SK-N-SH (cell line): ENCODE measurements around the gene SH3PXD2A. TPM values are rescaled to one million over a fixed set of nuclear protein-coding genes. Genes with fewer than 3 reads are reported as not detected.

Experiments used
- CTCF ChIA-PET: fragments of 300-600, 350-600 bp; formaldehyde crosslinking; extraction: SDS; loops from one replicate; lab custom pipeline; 2021; lab: Yijun Ruan, JAX
- POLR2A ChIA-PET: fragments of 350-600 bp; sonication (Branson Sonifier 250); formaldehyde crosslinking; extraction: SDS; loops from one replicate; lab custom pipeline; 2020; ENCODE audit warnings: antibody characterized with exemption, inconsistent platforms; lab: Yijun Ruan, JAX
- DNase-seq: peaks from one replicate; pipeline ENCODE4 v3.0.0; 2012
- H2AFZ ChIP-seq: fragments of 200-600 bp; sonication (generic); 2 replicates; pipeline ENCODE4 v1.8.1; 2016; ENCODE audit warnings: antibody characterized with exemption, mild to moderate bottlenecking, low read depth
- H3F3A ChIP-seq: fragments of 200-600 bp; sonication (generic); replicated peaks from 2 replicates; pipeline ENCODE3; 2016; ENCODE audit warnings: antibody characterized with exemption, mild to moderate bottlenecking; ENCODE audit not compliant: insufficient read depth
- H3K27ac ChIP-seq, 2 experiments: fragments of 200-500 bp in 1 of 2; fragments of 200-600 bp in 1 of 2; sonication (Bioruptor generic) in 1 of 2; sonication (generic), shearing (Covaris generic) in 1 of 2; 2 replicates each; pipeline versions ENCODE4 v1.5.1 to v1.6.1; 2014 to 2016; ENCODE audit warnings: low read depth in 2 of 2, inconsistent platforms in 1 of 2, low read length in 1 of 2, mild to moderate bottlenecking in 1 of 2, mixed read lengths in 1 of 2
- H3K27me3 ChIP-seq: fragments of 200-600 bp; sonication (generic), shearing (Covaris generic); 2 replicates; pipeline ENCODE4 v1.6.1; 2016; ENCODE audit warnings: mixed run types; ENCODE audit not compliant: insufficient read depth
- H3K36me3 ChIP-seq, 2 experiments: fragments of 200-500 bp in 1 of 2; fragments of 200-600 bp in 1 of 2; sonication (Bioruptor generic) in 1 of 2; sonication (generic) in 1 of 2; replicated peaks in 1 of 2; 2 replicates each; pipeline versions ENCODE3 to v1.5.1; 2014 to 2016; ENCODE audit warnings: low read length in 1 of 2, mild to moderate bottlenecking in 1 of 2; ENCODE audit not compliant: insufficient read depth in 2 of 2, control insufficient read depth in 1 of 2
- H3K4me1 ChIP-seq, 2 experiments: fragments of 200-500 bp in 1 of 2; fragments of 200-600 bp in 1 of 2; sonication (Bioruptor generic) in 1 of 2; sonication (generic), shearing (Covaris generic) in 1 of 2; 2 replicates each; pipeline versions ENCODE4 v1.5.1 to v1.6.1; 2014 to 2016; ENCODE audit warnings: low read depth in 1 of 2, low read length in 1 of 2, mixed run types in 1 of 2; ENCODE audit not compliant: insufficient read depth in 2 of 2, control insufficient read depth in 1 of 2
- H3K4me2 ChIP-seq: fragments of 200-600 bp; sonication (generic), shearing (Covaris generic); 2 replicates; pipeline ENCODE4 v1.6.1; 2017; ENCODE audit warnings: mixed run types
- H3K4me3 ChIP-seq, 2 experiments: fragments of 200-500 bp in 1 of 2; fragments of 200-600 bp in 1 of 2; sonication (Bioruptor generic) in 1 of 2; sonication (generic), shearing (Covaris generic) in 1 of 2; 2 replicates each; pipeline versions ENCODE4 v1.5.1 to v1.8.1; 2014 to 2016; ENCODE audit warnings: low read depth in 2 of 2, inconsistent platforms in 1 of 2, low read length in 1 of 2, mild to moderate bottlenecking in 1 of 2, mixed read lengths in 1 of 2, moderate library complexity in 1 of 2
- H3K79me2 ChIP-seq: fragments of 200-600 bp; sonication (generic); 2 replicates; pipeline ENCODE4 v1.8.1; 2017; ENCODE audit warnings: mild to moderate bottlenecking; ENCODE audit not compliant: insufficient read depth
- H3K9ac ChIP-seq: fragments of 200-600 bp; sonication (generic); 2 replicates; pipeline ENCODE4 v1.6.1; 2017; ENCODE audit warnings: mixed run types
- H3K9me2 ChIP-seq: fragments of 200-600 bp; sonication (generic); 2 replicates; pipeline ENCODE4 v1.6.1; 2017; ENCODE audit warnings: mixed run types
- H3K9me3 ChIP-seq: fragments of 200-600 bp; sonication (generic); 2 replicates; pipeline ENCODE4 v1.6.1; 2017; ENCODE audit warnings: mixed run types, mild to moderate bottlenecking, moderate library complexity
- H4K20me1 ChIP-seq: fragments of 200-600 bp; sonication (generic); 2 replicates; pipeline ENCODE4 v1.6.1; 2017; ENCODE audit warnings: mild to moderate bottlenecking, mixed run types; ENCODE audit not compliant: insufficient read depth
- JUND ChIP-seq: IDR thresholded peaks from 2 replicates; pipeline ENCODE4 v1.4.0; 2012
- MEF2A ChIP-seq: IDR thresholded peaks from 2 replicates; pipeline ENCODE4 v1.4.0; 2012; ENCODE audit warnings: low read depth, borderline replicate concordance
- MXI1 ChIP-seq: IDR thresholded peaks from 2 replicates; pipeline ENCODE4 v1.6.1; 2012; ENCODE audit warnings: mild to moderate bottlenecking, low read depth, low read length, improper control_type of control experiment
- POLR2AphosphoS5 ChIP-seq: IDR thresholded peaks from 2 replicates; pipeline ENCODE4 v1.6.1; 2012; ENCODE audit warnings: low read depth, low read length
- RAD21 ChIP-seq: IDR thresholded peaks from 2 replicates; pipeline ENCODE4 v1.6.1; 2012; ENCODE audit warnings: mild to moderate bottlenecking, low read length
- REST ChIP-seq: IDR thresholded peaks from 2 replicates; pipeline ENCODE4 v1.6.1; 2012; ENCODE audit warnings: mild to moderate bottlenecking, low read depth, low read length, moderate library complexity
- TAF1 ChIP-seq: IDR thresholded peaks from 2 replicates; pipeline ENCODE4 v1.6.1; 2012; ENCODE audit warnings: low read depth, mild to moderate bottlenecking, low read length, moderate library complexity, borderline replicate concordance
- TCF12 ChIP-seq: IDR thresholded peaks from 2 replicates; pipeline ENCODE4 v1.4.0; 2012
- WGBS: methylation state at CpG from one replicate; pipeline ENCODE4 v1.1.6; 2017; ENCODE audit warnings: low lambda C conversion rate; 5-methylcytosine and 5-hydroxymethylcytosine counted together
- polyA plus RNA-seq, 3 experiments: library from polyadenylated mRNA; depleted of rRNA; stranded (reverse); fragments of >200 nt; gene quantifications; 2 replicates each; pipeline ENCODE4 v1.2.3, GENCODE V29; 2012
- TF ChIP-seq, protein P1 (sequence below): IDR thresholded peaks from 2 replicates; pipeline ENCODE4 v1.4.0; 2012; ENCODE audit warnings: low read depth
- TF ChIP-seq, protein P2 (sequence below): fragments of 200-600 bp; sonication (generic); IDR thresholded peaks from 2 replicates; pipeline ENCODE4 v1.6.1; 2017; ENCODE audit warnings: antibody characterized with exemption, mild to moderate bottlenecking, moderate library complexity
- TF ChIP-seq, protein P3 (sequence below): IDR thresholded peaks from 2 replicates; pipeline ENCODE4 v1.4.0; 2012; ENCODE audit warnings: low read depth, borderline replicate concordance

Gene SH3PXD2A
- polyA plus RNA-seq, 1 of the 3 experiments (the other 2 are of a cell fraction): 2.5 TPM

DNA sequence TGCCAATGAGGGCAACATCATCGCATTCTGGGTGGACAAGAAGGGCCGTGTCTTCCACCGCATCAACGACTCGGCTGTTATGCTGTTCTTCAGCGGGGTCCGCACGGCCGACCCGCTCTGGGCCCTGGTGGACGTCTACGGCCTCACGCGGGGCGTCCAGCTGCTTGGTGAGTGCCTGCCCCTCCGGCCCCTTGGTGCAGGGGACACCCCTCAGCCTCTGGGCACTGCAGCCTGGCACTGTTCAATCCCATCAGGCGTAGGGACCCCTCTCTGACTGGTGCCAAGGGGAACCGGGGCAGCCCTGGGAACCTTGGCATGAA lies 283.8 kb downstream of the SH3PXD2A start (continued):
- no peak for TF ChIP-seq REST
- TF ChIP-seq, all 33 proteins: peak for 0

DNA sequence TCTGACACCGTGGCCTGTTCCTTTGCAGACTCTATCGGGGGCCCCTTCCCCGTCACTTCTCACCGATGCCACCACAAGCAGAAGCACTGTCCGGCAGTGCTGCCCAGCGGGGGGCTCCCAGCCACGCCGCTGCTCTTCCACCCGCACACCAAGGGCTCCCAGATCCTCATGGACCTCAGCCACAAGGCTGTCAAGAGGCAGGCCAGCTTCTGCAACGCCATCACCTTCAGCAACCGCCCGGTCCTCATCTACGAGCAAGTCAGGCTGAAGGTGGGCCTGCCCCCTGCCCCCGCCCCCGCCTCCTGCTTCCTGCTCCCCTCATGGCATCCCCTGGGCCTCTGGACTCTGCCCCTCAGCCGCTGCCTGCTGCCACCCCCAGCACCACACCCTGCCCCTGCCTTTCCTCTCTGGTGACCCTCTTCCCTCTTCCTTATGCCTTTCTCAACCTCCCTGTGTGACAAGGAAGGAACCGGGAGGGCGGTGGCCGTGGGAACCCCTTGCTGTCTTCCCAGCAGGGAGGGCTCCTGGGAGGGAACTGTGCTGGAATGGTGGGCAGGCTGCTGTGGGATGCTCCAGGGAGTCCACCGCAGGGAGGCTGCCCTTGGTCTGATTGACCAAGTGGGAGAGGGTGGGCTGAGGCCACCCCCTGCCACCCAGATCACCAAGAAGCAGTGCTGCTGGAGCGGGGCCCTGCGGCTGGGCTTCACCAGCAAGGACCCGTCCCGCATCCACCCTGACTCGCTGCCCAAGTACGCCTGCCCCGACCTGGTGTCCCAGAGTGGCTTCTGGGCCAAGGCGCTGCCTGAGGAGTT lies 284.3 kb downstream of the SH3PXD2A start:
- Histone ChIP-seq H3K9ac (no peak overlapping the region), H3K4me3 (no peak overlapping the region), H3K79me2 (no peaks in the 10 kb centered on the region), H4K20me1 (no peaks in the 10 kb centered on the region), H3F3A (no peaks in the 10 kb centered on the region), H2AFZ (no peak overlapping the region), H3K4me2 (no peak overlapping the region), H3K9me2 (no peaks in the 10 kb centered on the region), H3K4me1 (peaks cover 0 to 17% of the 10 kb centered on the region in 2 experiments; a peak in 1 of 4 replicates), H3K27ac (no peak overlapping the region), H3K27me3 (no peaks in the 10 kb centered on the region; the same call in 1 of the 2 replicates), H3K36me3 (no peaks in the 10 kb centered on the region), H3K9me3 (no peaks in the 10 kb centered on the region)
- ChIA-PET POLR2A (no interaction called here), CTCF (interaction anchor here (1.3 to 1.9 kb wide), 2 partner anchors 22 to 27 kb away, joined by 3 to 5 read pairs; no protein-coding TSS in a partner anchor)
- TF ChIP-seq, protein P1, sequence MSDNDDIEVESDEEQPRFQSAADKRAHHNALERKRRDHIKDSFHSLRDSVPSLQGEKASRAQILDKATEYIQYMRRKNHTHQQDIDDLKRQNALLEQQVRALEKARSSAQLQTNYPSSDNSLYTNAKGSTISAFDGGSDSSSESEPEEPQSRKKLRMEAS: no peak
- TF ChIP-seq TCF12: no peak
- no peak for TF ChIP-seq MXI1
- TF ChIP-seq, protein P2, sequence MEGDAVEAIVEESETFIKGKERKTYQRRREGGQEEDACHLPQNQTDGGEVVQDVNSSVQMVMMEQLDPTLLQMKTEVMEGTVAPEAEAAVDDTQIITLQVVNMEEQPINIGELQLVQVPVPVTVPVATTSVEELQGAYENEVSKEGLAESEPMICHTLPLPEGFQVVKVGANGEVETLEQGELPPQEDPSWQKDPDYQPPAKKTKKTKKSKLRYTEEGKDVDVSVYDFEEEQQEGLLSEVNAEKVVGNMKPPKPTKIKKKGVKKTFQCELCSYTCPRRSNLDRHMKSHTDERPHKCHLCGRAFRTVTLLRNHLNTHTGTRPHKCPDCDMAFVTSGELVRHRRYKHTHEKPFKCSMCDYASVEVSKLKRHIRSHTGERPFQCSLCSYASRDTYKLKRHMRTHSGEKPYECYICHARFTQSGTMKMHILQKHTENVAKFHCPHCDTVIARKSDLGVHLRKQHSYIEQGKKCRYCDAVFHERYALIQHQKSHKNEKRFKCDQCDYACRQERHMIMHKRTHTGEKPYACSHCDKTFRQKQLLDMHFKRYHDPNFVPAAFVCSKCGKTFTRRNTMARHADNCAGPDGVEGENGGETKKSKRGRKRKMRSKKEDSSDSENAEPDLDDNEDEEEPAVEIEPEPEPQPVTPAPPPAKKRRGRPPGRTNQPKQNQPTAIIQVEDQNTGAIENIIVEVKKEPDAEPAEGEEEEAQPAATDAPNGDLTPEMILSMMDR: no peak
- no peak for TF ChIP-seq POLR2AphosphoS5
- TF ChIP-seq RAD21: no peak
- no peak for TF ChIP-seq MEF2A
- no peak for TF ChIP-seq TAF1
- TF ChIP-seq JUND: no peak
- TF ChIP-seq, protein P3, sequence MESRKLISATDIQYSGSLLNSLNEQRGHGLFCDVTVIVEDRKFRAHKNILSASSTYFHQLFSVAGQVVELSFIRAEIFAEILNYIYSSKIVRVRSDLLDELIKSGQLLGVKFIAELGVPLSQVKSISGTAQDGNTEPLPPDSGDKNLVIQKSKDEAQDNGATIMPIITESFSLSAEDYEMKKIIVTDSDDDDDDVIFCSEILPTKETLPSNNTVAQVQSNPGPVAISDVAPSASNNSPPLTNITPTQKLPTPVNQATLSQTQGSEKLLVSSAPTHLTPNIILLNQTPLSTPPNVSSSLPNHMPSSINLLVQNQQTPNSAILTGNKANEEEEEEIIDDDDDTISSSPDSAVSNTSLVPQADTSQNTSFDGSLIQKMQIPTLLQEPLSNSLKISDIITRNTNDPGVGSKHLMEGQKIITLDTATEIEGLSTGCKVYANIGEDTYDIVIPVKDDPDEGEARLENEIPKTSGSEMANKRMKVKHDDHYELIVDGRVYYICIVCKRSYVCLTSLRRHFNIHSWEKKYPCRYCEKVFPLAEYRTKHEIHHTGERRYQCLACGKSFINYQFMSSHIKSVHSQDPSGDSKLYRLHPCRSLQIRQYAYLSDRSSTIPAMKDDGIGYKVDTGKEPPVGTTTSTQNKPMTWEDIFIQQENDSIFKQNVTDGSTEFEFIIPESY: no peak
- DNase-seq: no peak
- 92% methylated on average over 17 of the region's 28 CpGs for WGBS
